OCI-LY1 (cell line): Measurements from ENCODE around the gene ZNF304.

Source experiments
- CTCF ChIP-seq: fragments of 200-600 bp; sonication (generic), shearing (Covaris generic); IDR thresholded peaks from 2 replicates; pipeline ENCODE4 v1.5.1; 2017; ENCODE audit warnings: mild to moderate bottlenecking, antibody characterized with exemption, low read length, moderate library complexity, mixed read lengths
- EZH2 ChIP-seq: fragments of 200-600 bp; sonication (generic), shearing (Covaris generic); IDR thresholded peaks from 2 replicates; pipeline ENCODE4 v1.8.0; 2017; ENCODE audit warnings: borderline replicate concordance, mixed run types, mild to moderate bottlenecking, antibody characterized with exemption, low read length, moderate library complexity, mixed read lengths

- TF ChIP-seq CTCF (no peak), EZH2 (no peak)
Observed at GRCh38 chr19:57302020-57302465, 49.0 kb upstream of the ZNF304 start.
